Astrocyte (in vitro differentiated cells and primary cell): ENCODE data around the gene SUPT7L. TPM values are rescaled to one million over a fixed set of nuclear protein-coding genes. Genes with fewer than 3 reads are reported as not detected.
A peak's percentile ranks its signal among the peaks of the same experiment; 100 is the strongest.
"Not testable (repeated sequence)": the region's sequence is repeated elsewhere in the genome, so short reads cannot be mapped to it uniquely, and the experiment has no call there.

Source experiments
- DNase-seq: peaks from one replicate; pipeline ENCODE4 v3.0.0-alpha.2; 2010; ENCODE audit warnings: low read depth
- FAIRE-seq: peaks from 2 replicates; lab custom pipeline; 2011; peaks lifted over from hg19 to GRCh38; lab: Jason Lieb, UNC
- H2AFZ ChIP-seq: 2 replicates; pipeline ENCODE4 v1.6.0; 2012; ENCODE audit warnings: low read depth, low read length, inconsistent platforms
- H3K27ac ChIP-seq: 2 replicates; pipeline ENCODE4 v1.5.1; 2011; ENCODE audit warnings: low read depth, low read length, inconsistent platforms
- H3K27me3 ChIP-seq: 2 replicates; pipeline ENCODE4 v1.6.0; 2011; ENCODE audit warnings: low read length, inconsistent platforms; ENCODE audit not compliant: insufficient read depth
- H3K36me3 ChIP-seq: 2 replicates; pipeline ENCODE4 v1.5.1; 2011; ENCODE audit warnings: low read length, inconsistent platforms; ENCODE audit not compliant: insufficient read depth
- H3K4me1 ChIP-seq: 2 replicates; pipeline ENCODE4 v1.5.1; 2011; ENCODE audit warnings: low read length, inconsistent platforms; ENCODE audit not compliant: insufficient read depth
- H3K4me2 ChIP-seq: 2 replicates; pipeline ENCODE4 v1.6.0; 2012; ENCODE audit warnings: low read length, inconsistent platforms
- H3K4me3 ChIP-seq: 2 replicates; pipeline ENCODE4 v1.5.1; 2011; ENCODE audit warnings: low read depth, mild to moderate bottlenecking, low read length, inconsistent platforms; ENCODE audit not compliant: insufficient read depth
- H3K79me2 ChIP-seq: 2 replicates; pipeline ENCODE4 v1.6.0; 2012; ENCODE audit warnings: mild to moderate bottlenecking, low read length, inconsistent platforms; ENCODE audit not compliant: insufficient read depth
- H3K9ac ChIP-seq: 2 replicates; pipeline ENCODE4 v1.6.0; 2012; ENCODE audit warnings: mild to moderate bottlenecking, low read length, inconsistent platforms
- H3K9me3 ChIP-seq: 2 replicates; pipeline ENCODE4 v1.5.1; 2012; ENCODE audit warnings: low read depth, mild to moderate bottlenecking, low read length, inconsistent platforms; ENCODE audit not compliant: insufficient read depth
- H4K20me1 ChIP-seq: 2 replicates; pipeline ENCODE4 v1.6.0; 2012; ENCODE audit warnings: low read length, inconsistent platforms; ENCODE audit not compliant: insufficient read depth
- H3K27ac Mint-ChIP-seq: one replicate; pipeline ENCODE4 v1.8.0; 2021; ENCODE audit warnings: mild to moderate bottlenecking, mixed read lengths; ENCODE audit not compliant: unreplicated experiment
- H3K27me3 Mint-ChIP-seq: one replicate; pipeline ENCODE4 v1.8.0; 2021; ENCODE audit warnings: low read depth, mixed read lengths; ENCODE audit not compliant: unreplicated experiment
- H3K36me3 Mint-ChIP-seq: one replicate; pipeline ENCODE4 v1.8.0; 2021; ENCODE audit warnings: low read depth, mixed read lengths; ENCODE audit not compliant: unreplicated experiment
- H3K4me1 Mint-ChIP-seq: one replicate; pipeline ENCODE4 v1.8.0; 2021; ENCODE audit warnings: low read depth, mixed read lengths; ENCODE audit not compliant: unreplicated experiment
- H3K4me3 Mint-ChIP-seq: one replicate; pipeline ENCODE4 v1.8.0; 2021; ENCODE audit warnings: mild to moderate bottlenecking, moderate library complexity, mixed read lengths; ENCODE audit not compliant: unreplicated experiment
- H3K9me3 Mint-ChIP-seq: one replicate; pipeline ENCODE4 v1.8.0; 2021; ENCODE audit warnings: mild to moderate bottlenecking, mixed read lengths; ENCODE audit not compliant: unreplicated experiment
- CTCF ChIP-seq: IDR thresholded peaks from 2 replicates; pipeline ENCODE4 v1.5.1; 2011; ENCODE audit warnings: low read depth, mild to moderate bottlenecking, inconsistent platforms, low read length, moderate library complexity; ENCODE audit not compliant: insufficient read depth
- EZH2 ChIP-seq: IDR thresholded peaks from 2 replicates; pipeline ENCODE4 v1.6.1; 2012; ENCODE audit warnings: mild to moderate bottlenecking, low read length, inconsistent platforms; ENCODE audit not compliant: insufficient read depth
- total RNA-seq: library from RNA; stranded (reverse); gene quantifications from 2 replicates; pipeline ENCODE4 v1.2.1, GENCODE V29; 2021

The SUPT7L gene
- total RNA-seq, 1 donor from 2014 or later = 27.8 TPM

GRCh38 chr2:27636766-27637165 lies 26.6 kb downstream of the SUPT7L start:
- Histone ChIP-seq H3K9ac (no peak overlapping the region), H3K4me3 (no peak overlapping the region), H3K4me2 (no peak overlapping the region), H3K27ac (peak overlapping the region; percentile 89), H3K27me3 (no peaks in the 10 kb centered on the region), H3K9me3 (no peaks in the 10 kb centered on the region), H3K79me2 (peaks cover 15% of the 10 kb centered on the region), H3K4me1 (peaks cover 25% of the 10 kb centered on the region), H3K36me3 (peaks cover 70% of the 10 kb centered on the region), H4K20me1 (no peaks in the 10 kb centered on the region), H2AFZ (no peak overlapping the region)
- H3K9me3 Mint-ChIP-seq = no peaks in the 10 kb centered on the region
- H3K4me3 Mint-ChIP-seq = no peak overlapping the region
- DNase-seq (no peak), FAIRE-seq (no peak)
- H3K36me3 Mint-ChIP-seq = peaks cover 19% of the 10 kb centered on the region
- no peaks in the 10 kb centered on the region for H3K27me3 Mint-ChIP-seq
- H3K27ac Mint-ChIP-seq = no peak overlapping the region
- H3K4me1 Mint-ChIP-seq = peaks cover 14% of the 10 kb centered on the region
- no peak for TF ChIP-seq CTCF
- TF ChIP-seq EZH2 = no peak

GRCh38 chr2:27634291-27634690 lies 29.1 kb downstream of the SUPT7L start:
- no peak overlapping the region for H3K4me3 Mint-ChIP-seq
- Histone ChIP-seq H3K4me1 (peaks cover 30% of the 10 kb centered on the region), H4K20me1 (no peaks in the 10 kb centered on the region), H3K4me2 (no peak overlapping the region), H3K79me2 (peaks cover 39% of the 10 kb centered on the region), H3K9ac (no peak overlapping the region), H3K4me3 (no peak overlapping the region), H3K9me3 (no peaks in the 10 kb centered on the region), H3K36me3 (peaks cover 55% of the 10 kb centered on the region), H3K27me3 (no peaks in the 10 kb centered on the region), H3K27ac (no peak overlapping the region), H2AFZ (no peak overlapping the region)
- H3K4me1 Mint-ChIP-seq = peaks cover 25% of the 10 kb centered on the region
- TF ChIP-seq EZH2 = no peak
- TF ChIP-seq CTCF = no peak
- no peaks in the 10 kb centered on the region for H3K9me3 Mint-ChIP-seq
- FAIRE-seq = no peak
- no peak for DNase-seq
- H3K27me3 Mint-ChIP-seq = no peaks in the 10 kb centered on the region
- peaks cover 26% of the 10 kb centered on the region for H3K36me3 Mint-ChIP-seq
- no peak overlapping the region for H3K27ac Mint-ChIP-seq

GRCh38 chr2:27630257-27630656 lies 33.2 kb downstream of the SUPT7L start:
- H2AFZ ChIP-seq, H3K27ac ChIP-seq, H3K27me3 Mint-ChIP-seq, H3K27me3 ChIP-seq, FAIRE-seq, H3K4me3 ChIP-seq, H4K20me1 ChIP-seq, DNase-seq, H3K9me3 ChIP-seq, H3K4me3 Mint-ChIP-seq, H3K9me3 Mint-ChIP-seq, H3K27ac Mint-ChIP-seq: not testable (repeated sequence)
- peaks cover 20% of the 10 kb centered on the region for H3K36me3 Mint-ChIP-seq
- H3K9ac ChIP-seq = peak overlapping the region; percentile 19
- peak overlapping the region; percentile 94 for H3K4me2 ChIP-seq
- H3K4me1 ChIP-seq = peaks cover 27% of the 10 kb centered on the region
- H3K79me2 ChIP-seq = peaks cover 43% of the 10 kb centered on the region
- H3K36me3 ChIP-seq = peaks cover 36% of the 10 kb centered on the region
- H3K4me1 Mint-ChIP-seq = peaks cover 29% of the 10 kb centered on the region
